HEK293T (cell line): ENCODE results near the gene THUMPD1.

ENCODE experiments used
- CTBP1 ChIP-seq: fragments of 450-650 bp; IDR thresholded peaks from 2 replicates; pipeline ENCODE4 v1.6.1; 2016; ENCODE audit warnings: borderline replicate concordance
- FOXM1 ChIP-seq: fragments of 450-650 bp; IDR thresholded peaks from 2 replicates; pipeline ENCODE4 v1.6.1; 2017; ENCODE audit warnings: mild to moderate bottlenecking, borderline replicate concordance

- no peak for TF ChIP-seq CTBP1
- no peak for TF ChIP-seq FOXM1
These were observed 7.6 kb downstream of the THUMPD1 start for GRCh38 chr16:20734056-20734455.
